Prostate gland (tissue), 2 donors: ENCODE measurements around the gene CRPPA. TPM values are rescaled to one million over a fixed set of nuclear protein-coding genes. Genes with fewer than 3 reads are reported as not detected.

ENCODE experiments used
- DNase-seq: peaks from one replicate; pipeline ENCODE4 v3.0.0-alpha.2; 2019; ENCODE audit warnings: low spot score
- H3K27ac ChIP-seq, 2 donors: fragments of 200-600 bp; sonication (generic); 2 replicates each; pipeline ENCODE4 v1.5.1; 2017 to 2019
- H3K27me3 ChIP-seq: fragments of 200-600 bp; sonication (generic); replicated peaks from 2 replicates; pipeline ENCODE4 v1.5.1; 2019; ENCODE audit not compliant: insufficient read depth
- H3K36me3 ChIP-seq, 2 donors: fragments of 200-600 bp; sonication (generic); 1 replicate in 1 of 2; 2 replicates in 1 of 2; pipeline versions ENCODE4 v1.5.1 to v1.8.1; 2017 to 2019
- H3K4me1 ChIP-seq: fragments of 200-600 bp; sonication (generic); replicated peaks from 2 replicates; pipeline ENCODE4 v1.5.1; 2019
- H3K4me3 ChIP-seq, 2 donors: fragments of 200-600 bp; sonication (generic); 2 replicates each; pipeline ENCODE4 v1.5.1; 2017 to 2019
- H3K9me3 ChIP-seq: fragments of 200-600 bp; sonication (generic); 2 replicates; pipeline ENCODE4 v1.5.1; 2017
- POLR2A ChIP-seq: fragments of 450-650 bp; IDR thresholded peaks from one replicate; pipeline ENCODE4 v1.6.1; 2016; ENCODE audit warnings: antibody characterized with exemption, mild to moderate bottlenecking
- POLR2AphosphoS5 ChIP-seq: sonication (generic); formaldehyde crosslinking; IDR thresholded peaks from one replicate; pipeline ENCODE4 v1.6.1; 2017; ENCODE audit warnings: antibody characterized with exemption
- WGBS: methylation state at CpG from one replicate; pipeline ENCODE4 v1.1.5; 2018; 5-methylcytosine and 5-hydroxymethylcytosine counted together
- intact Hi-C: fragments of 100-400 bp; cut with DNase I; formaldehyde crosslinking; loops from one replicate; pipeline ENCODE4 v1.14.2; 2022
- total RNA-seq, 2 donors: library from RNA; depleted of rRNA; stranded (reverse); fragments of >200 nt; gene quantifications; one replicate each; pipeline ENCODE4 v1.1.0, GENCODE V29; 2016
- TF ChIP-seq, protein P1 (sequence below), 4 experiments: fragments of 200-600 bp in 2 of 4; fragments of 450-650 bp in 2 of 4; sonication (generic) in 2 of 4; IDR thresholded peaks; 1 replicate in 3 of 4; 2 replicates in 1 of 4; pipeline ENCODE4 v1.5.1; 2016 to 2019; ENCODE audit warnings: antibody characterized with exemption in 4 of 4, mild to moderate bottlenecking in 2 of 4, moderate library complexity in 2 of 4

Gene CRPPA
- 1 to 10 TPM; 1.6 to 3.7 TPM for total RNA-seq

DNA sequence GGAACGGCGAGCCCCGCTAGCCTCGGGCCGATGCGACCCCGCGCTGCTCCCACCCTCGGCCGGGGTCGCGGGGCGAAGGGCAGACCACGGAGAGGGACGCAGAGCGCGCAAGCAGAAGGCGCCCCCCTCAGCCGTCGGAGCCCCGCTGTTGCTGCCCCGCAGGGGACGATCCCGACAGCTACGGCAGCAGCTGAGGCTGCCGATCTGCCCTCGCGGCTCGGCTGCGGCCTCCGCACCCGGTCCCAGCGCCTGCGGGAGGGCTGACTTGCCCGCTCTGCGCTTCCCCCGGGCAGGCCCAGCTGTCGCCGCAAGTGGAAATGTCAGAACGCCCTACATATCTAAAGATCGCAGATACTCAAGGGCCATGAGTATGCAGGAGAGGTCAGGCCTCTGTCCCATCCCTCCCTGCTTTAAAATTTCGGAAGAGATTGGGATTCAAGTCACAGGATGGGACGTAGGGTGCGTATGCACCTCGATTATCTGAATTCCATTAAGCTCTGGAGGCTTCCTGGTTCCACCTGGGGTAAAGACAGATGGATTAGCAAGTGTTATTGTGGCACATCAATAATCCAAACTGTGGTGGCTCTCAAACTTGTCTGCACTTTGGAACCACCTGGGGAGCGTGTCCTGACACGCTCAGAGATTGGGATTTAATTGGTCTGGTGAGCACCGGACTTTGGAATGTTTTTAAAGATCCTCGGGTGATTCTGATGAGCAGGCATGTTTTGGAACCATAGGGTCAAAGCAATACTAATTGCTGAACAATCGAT lies at the start of gene CRPPA:
Gene CRPPA (minus strand): TSS at position 206 of the 770 bp plus-strand sequence. CDS start 216 bp downstream, outside the sequence.
- peak; percentile 48 for DNase-seq
- TF ChIP-seq, protein P1, sequence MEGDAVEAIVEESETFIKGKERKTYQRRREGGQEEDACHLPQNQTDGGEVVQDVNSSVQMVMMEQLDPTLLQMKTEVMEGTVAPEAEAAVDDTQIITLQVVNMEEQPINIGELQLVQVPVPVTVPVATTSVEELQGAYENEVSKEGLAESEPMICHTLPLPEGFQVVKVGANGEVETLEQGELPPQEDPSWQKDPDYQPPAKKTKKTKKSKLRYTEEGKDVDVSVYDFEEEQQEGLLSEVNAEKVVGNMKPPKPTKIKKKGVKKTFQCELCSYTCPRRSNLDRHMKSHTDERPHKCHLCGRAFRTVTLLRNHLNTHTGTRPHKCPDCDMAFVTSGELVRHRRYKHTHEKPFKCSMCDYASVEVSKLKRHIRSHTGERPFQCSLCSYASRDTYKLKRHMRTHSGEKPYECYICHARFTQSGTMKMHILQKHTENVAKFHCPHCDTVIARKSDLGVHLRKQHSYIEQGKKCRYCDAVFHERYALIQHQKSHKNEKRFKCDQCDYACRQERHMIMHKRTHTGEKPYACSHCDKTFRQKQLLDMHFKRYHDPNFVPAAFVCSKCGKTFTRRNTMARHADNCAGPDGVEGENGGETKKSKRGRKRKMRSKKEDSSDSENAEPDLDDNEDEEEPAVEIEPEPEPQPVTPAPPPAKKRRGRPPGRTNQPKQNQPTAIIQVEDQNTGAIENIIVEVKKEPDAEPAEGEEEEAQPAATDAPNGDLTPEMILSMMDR (IDR thresholded peaks at IDR 0.05) = no peak
- TF ChIP-seq POLR2AphosphoS5 = peak; percentile 4
- no peak for TF ChIP-seq POLR2A
- Histone ChIP-seq H3K36me3 (no peaks in the 10 kb centered on the region), H3K27me3 (no peaks in the 10 kb centered on the region), H3K27ac (peak within 1 kb of the TSS; percentile 94), H3K4me3 (peak within 1 kb of the TSS; percentile 51 to 54), H3K4me1 (no peaks in the 10 kb centered on the region), H3K9me3 (no peaks in the 10 kb centered on the region)
- WGBS = 15% methylated on average over 19 of the region's 50 CpGs
- intact Hi-C loops = loop anchor here (5.0 kb wide), 1 partner anchor 226 kb away; the partner anchor contains the start of genes ANKMY2 and BZW2

DNA sequence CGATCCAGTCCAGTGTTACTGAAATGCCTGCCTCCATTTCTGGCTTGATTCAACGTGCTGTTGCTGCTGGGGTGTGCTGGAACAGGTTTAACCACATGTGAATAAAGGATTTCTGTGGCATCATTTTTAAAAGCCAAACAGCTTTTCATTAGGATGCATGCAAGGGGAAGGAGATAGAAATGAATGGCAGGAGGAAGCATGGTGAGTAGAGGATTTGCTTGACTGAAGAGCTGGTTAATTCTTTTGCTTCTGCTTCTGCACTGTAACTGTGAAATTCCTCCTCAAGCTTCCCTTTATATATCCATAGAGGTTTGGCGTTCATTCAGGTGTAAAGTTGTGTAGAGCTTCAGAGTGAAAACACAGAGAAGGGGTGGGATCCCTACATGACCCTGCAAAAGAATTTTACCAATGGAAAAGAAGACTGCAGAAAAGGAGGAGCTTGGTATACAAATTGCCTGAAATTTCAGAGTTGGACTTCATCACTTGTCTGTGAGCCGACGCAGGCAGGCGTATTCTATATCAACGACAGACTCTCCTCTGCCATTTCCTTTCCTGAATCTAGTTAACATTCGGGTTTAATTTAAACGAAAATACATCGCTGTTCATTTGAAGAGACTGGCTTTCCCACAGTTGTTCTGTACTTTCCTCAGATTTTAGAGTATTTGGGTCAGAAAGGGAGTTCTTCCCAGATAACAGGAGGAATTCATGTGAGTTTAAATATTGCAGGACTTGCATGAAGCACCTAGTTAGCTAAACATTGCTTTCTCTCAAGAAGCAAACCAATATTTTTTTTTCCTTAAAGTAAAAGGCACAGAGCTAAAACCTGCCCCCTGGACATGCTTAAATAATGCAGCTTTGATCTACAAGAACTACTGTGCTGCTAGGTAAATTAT lies 44.4 kb upstream of the CRPPA start, which contains the start of gene SOSTDC1:
Gene SOSTDC1 (minus strand): TSS at position 270 of the 893 bp plus-strand sequence. CDS start 70 bp downstream, at position 200.
- DNase-seq = peak; percentile 9
- Histone ChIP-seq H3K4me3 (no peak within 1 kb of the TSS), H3K27ac (peak within 1 kb of the TSS in 1 of 2 donors; percentile 16), H3K4me1 (no peaks in the 10 kb centered on the region), H3K9me3 (no peaks in the 10 kb centered on the region), H3K36me3 (no peaks in the 10 kb centered on the region), H3K27me3 (no peaks in the 10 kb centered on the region)
- WGBS = 8% methylated on average over 10 of the region's 10 CpGs
- intact Hi-C loops = no loop called here
- no peak for TF ChIP-seq POLR2AphosphoS5

DNA sequence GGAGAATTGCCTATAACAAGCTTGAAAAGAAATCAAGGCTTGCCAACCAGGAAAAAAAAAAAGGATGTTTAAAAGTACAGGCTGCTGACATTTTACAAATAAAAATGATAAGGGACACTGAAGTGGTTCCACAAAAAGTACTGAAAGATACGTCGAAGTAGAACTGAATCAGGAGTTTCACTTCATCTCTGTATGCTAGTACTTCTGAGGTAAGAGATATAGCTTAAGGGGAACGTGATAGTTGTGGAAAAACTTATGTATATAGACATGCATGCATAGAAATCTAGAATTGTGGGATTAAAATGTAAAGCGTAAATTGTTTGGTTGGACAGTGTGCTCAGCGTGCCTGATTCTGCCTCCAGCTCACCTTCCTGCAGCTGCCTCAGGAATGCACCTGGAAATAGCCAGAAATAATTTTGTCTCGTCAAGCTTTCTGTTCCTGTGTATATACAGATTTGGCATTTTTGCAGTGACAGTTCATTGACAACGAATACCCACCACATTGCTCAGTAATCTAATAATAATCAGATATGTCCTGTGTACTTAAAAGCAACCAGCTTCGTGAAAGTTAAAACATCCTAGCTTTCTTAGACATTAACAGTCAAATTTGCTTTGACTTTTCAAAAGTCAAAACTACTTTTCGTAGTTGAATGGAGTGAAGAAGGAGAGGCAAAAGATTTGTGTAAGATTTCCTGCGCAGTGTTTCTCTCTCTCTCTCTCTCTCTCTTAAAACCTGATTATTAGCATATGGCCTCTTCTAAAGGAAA lies 42.8 kb upstream of the CRPPA start:
- no peaks in the 10 kb centered on the region for H3K27me3 ChIP-seq
- intact Hi-C loops = no loop called here
- TF ChIP-seq, protein P1 (IDR thresholded peaks at IDR 0.05) = no peak
- TF ChIP-seq POLR2A (no peak), POLR2AphosphoS5 (no peak)
- no peak overlapping the region for H3K27ac ChIP-seq
- H3K36me3 ChIP-seq = no peaks in the 10 kb centered on the region
- H3K9me3 ChIP-seq = no peaks in the 10 kb centered on the region
- no peak overlapping the region for H3K4me3 ChIP-seq
- no peaks in the 10 kb centered on the region for H3K4me1 ChIP-seq
- no peak for DNase-seq
- 24% methylated on average over 10 of the region's 10 CpGs for WGBS

DNA sequence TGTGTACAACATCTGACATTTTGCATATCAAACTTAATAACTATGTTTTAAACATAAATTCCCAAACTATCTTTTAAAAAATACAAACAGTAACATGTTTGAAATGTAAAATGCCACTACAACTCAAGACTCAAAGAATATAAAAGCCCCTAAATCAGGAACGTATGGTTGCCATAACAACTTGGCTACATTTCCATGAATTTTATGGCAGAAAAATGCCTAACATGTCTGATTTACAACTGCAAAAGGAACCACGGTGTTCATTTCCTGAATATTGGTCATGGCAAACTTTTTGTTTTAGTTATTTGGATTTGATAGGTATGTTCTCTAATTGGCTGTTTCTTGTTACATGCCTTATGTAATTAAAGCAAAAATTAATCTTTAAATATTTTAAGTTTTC lies 42.2 kb upstream of the CRPPA start:
- 16% methylated on average over 2 of the region's 2 CpGs for WGBS
- Histone ChIP-seq H3K27ac (no peak overlapping the region), H3K9me3 (no peaks in the 10 kb centered on the region), H3K36me3 (no peaks in the 10 kb centered on the region), H3K4me1 (no peaks in the 10 kb centered on the region), H3K4me3 (no peak overlapping the region), H3K27me3 (no peaks in the 10 kb centered on the region)
- intact Hi-C loops = no loop called here
- TF ChIP-seq, protein P1 (IDR thresholded peaks at IDR 0.05) = no peak
- no peak for TF ChIP-seq POLR2AphosphoS5
- no peak for TF ChIP-seq POLR2A
- no peak for DNase-seq

DNA sequence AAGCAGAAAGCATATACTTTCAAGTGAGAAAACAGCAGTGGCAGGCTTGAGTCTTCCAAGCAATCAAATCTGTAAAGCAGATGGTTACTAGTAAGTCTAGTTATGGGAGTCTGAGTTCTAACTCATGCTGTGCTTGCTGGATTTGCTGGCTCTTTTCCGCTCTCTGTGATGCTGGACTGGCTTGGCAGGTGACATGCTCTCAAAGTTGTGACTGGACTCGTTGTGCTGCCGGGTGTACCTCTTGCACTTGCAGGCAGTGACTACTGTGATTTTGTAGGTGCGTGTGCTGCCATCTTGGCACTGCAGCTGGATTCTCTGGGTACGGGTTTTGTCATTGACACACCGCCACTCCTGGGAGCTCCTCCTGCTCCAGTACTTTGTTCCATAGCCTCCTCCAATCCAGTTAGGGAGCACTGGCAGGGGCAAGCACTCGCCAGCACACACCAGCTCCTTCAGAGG lies 41.1 kb upstream of the CRPPA start:
- Histone ChIP-seq H3K27ac (no peak overlapping the region), H3K4me3 (no peak overlapping the region), H3K9me3 (no peaks in the 10 kb centered on the region), H3K27me3 (no peaks in the 10 kb centered on the region), H3K4me1 (no peaks in the 10 kb centered on the region), H3K36me3 (no peaks in the 10 kb centered on the region)
- TF ChIP-seq, protein P1 (IDR thresholded peaks at IDR 0.05) = no peak
- TF ChIP-seq POLR2A = no peak
- no peak for TF ChIP-seq POLR2AphosphoS5
- 73% methylated on average over 7 of the region's 7 CpGs for WGBS
- no peak for DNase-seq
- intact Hi-C loops = no loop called here
